Limb (tissue), 2 donors: ENCODE data around the gene PWWP2A.
"Not testable (repeated sequence)": the region's sequence is repeated elsewhere in the genome, so short reads cannot be mapped to it uniquely, and the experiment has no call there.

Source experiments
- DNase-seq, 2 donors: peaks; one replicate each; pipeline ENCODE4 v3.0.0-alpha.2; 2016; ENCODE audit errors: extremely low spot score in 2 of 2

Gene PWWP2A

GRCh38 chr5:160119142-160119904 is at the start of gene PWWP2A:
TSS of gene PWWP2A (minus strand) at chr5:160119450. CDS start at chr5:160119388, 62 bp downstream.
- peak; percentile 99 for DNase-seq

DNA sequence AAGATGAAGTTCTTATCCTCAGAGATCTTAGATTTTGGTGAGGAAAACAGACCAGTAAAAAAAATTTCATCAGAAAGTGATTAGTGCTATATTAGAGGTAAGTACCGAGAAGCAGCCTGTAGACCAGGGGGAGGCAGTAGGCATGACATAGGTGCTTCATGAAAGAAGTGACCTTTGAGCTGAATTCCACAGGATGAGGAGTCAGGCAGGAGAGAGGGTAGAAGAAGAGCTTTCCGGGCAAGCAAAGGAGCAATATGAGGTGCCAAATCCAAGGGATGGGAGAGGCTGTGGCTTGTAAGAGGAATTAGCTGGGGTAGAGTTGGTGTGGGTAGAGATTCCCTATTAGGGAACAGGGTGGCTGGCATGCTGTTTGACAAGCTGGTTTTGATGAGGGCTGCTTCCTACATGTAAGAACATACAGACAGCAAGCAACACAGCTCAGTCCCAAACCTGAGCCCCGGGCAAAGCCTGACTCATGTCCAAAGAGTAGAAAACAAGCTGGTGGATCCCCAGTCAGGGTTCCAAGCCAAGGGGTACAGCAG is 48.4 kb upstream of the PWWP2A start:
- no peak for DNase-seq

GRCh38 chr5:160166973-160167623 is 47.8 kb upstream of the PWWP2A start:
- DNase-seq, result no peak

GRCh38 chr5:160166069-160166972 is 47.1 kb upstream of the PWWP2A start:
- no peak for DNase-seq

- peak; percentile 50 to 81 for DNase-seq
Measured at GRCh38 chr5:160165137-160166068, 46.2 kb upstream of the PWWP2A start.

DNA sequence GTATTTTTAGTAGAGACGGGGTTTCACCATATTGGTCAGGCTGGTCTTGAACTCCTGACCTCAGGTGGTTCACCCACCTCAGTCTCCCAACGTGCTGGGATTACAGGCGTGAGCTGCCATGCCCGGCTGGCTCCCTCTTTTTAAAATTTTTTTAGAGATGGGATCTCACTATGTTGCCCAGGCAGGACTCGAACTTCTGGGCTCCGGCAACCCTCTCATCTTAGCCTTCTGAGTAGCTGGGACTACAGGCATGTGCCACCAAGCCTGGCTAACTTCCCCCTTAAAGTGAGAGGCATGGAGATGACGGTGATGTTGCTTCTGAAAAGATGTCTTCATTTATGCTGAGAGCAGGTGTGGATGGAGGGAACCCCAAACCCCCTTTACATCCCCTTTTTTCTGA is 43.7 kb upstream of the PWWP2A start:
- DNase-seq, result no peak

- no peak for DNase-seq
Measured at GRCh38 chr5:160161626-160162025, 42.4 kb upstream of the PWWP2A start.

- DNase-seq, result not testable (repeated sequence)
Measured at GRCh38 chr5:160160875-160161274, 41.6 kb upstream of the PWWP2A start.

DNA sequence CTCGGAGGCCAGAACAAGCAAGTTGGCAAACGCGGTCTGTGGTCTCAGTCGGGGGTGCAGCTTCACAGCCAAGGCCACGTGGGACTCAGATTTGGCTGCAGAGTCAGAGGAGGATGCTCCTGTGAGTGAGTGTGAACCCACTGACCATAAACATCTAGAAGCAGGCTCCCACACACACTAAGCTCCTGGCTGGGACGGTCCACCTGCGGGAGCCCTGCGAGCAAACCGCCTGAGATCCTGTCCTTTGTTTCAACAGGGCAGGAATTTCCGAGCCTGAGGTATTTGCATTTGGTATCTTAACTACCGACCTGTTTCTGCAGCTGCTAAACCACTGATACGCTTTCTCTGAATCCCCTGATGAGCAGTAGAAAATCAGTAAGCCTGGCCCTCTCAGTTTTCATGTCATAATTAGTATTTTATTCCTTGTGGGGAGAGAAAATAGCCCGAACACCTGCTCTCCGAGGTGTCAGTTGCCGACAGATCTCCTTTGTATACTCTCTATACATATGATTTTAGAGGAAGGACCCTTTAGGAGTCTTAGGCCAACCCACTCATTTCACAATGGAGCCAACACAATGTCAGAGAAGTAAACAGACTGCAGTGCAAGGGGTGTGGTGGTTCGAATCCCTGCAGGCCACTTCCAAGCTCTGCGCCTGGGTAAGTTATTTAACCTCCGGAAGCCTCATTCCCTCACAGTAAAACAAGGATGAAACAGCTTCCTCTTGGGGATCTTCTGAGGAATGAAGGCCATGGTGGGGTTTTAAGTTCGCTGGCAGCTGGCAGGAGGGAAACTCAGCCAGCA is 40.9 kb upstream of the PWWP2A start:
- DNase-seq, result peak in 1 of 2 donors; percentile 42

DNA sequence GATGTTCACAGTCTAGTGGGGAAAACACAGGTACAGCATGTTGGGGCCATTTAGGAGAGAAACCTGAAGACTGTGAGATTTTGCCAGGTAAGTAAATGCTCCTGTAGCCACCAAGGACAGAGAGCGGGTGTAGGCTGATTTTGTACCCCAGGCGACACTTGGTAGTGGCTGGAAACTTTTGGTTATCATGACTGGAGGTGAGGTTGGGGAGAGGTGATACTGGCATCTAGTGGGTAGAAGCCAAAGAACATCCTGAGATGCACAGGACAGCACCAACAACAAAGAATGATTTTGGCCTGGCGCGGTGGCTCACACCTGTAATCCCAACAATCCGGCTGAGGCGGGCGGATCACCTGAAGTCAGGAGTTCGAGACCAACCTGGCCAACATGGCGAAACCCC is 38.8 kb upstream of the PWWP2A start:
- no peak for DNase-seq

GRCh38 chr5:160155017-160155750 is 35.9 kb upstream of the PWWP2A start:
- no peak for DNase-seq

GRCh38 chr5:160152901-160153300 is 33.7 kb upstream of the PWWP2A start:
- DNase-seq, result no peak

DNA sequence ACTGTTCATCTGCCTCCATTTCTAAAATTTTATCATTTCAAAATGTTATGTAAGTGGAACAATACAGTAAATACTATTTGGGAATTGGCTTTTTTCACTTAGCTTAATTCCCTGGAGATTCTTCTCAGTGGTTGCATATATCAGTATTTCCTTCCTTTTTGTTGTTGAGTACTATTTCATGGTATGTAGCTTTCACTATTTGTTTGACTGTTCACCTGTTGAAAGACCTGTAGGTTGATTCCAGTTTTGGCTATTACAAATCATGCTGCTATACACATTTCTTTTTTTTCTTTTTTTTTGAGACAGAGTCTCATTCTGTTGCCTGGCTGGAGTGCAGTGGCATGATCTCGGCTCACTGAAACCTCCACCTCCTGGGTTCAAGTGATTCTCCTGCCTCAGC is 33.0 kb upstream of the PWWP2A start:
- no peak for DNase-seq

DNA sequence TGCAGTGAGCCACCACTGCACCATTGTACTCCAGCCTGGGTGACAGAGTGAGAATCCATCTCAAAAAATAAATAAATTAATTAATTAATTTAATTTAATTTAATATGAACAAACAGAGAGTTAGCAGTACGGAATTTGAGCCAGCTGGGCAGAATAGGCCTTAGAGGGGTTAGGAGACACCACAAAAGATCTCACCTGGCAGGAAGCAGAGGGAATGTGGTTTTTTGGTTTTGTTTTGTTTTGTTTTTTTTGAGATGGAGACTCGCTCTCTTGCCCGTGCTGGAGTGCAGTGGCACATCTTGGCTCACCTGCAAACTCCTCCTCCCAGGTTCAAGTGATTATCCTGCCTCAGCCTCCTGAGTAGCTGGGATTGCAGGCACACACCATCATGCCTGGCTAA is 31.8 kb upstream of the PWWP2A start:
- DNase-seq, result no peak

DNA sequence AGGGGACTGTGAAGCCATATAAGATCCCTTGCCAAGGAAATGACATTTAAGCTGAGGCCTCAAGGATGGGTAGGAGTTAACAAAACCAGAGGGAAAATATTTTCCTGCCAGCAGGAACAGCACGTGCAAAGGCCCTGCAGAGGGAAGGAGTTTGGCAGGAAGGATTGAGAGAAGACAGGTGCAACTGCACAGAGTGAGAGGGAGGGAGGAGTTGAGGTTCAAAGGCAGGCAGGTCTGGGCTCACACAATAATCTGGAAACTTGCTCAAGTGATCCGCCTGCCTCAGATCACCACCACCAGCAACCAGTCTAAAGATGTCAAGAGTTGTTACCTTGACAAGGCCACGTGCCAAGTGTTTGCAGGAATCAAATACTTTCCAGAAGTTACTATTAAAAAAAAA is 31.1 kb upstream of the PWWP2A start:
- DNase-seq, result no peak

- DNase-seq, result not testable (repeated sequence)
Measured at GRCh38 chr5:160144436-160144835, 25.2 kb upstream of the PWWP2A start.

GRCh38 chr5:160134332-160134731 is 15.1 kb upstream of the PWWP2A start:
- DNase-seq, result no peak

- no peak for DNase-seq
Measured at GRCh38 chr5:160133918-160134304, 14.7 kb upstream of the PWWP2A start.
